ENCODE results near the gene CARS2.

The CARS2 gene

GRCh38 chr13:110630566-110631119 lies 75.3 kb downstream of the CARS2 start:
- TF ChIP-seq ZNF266 (tag by site-specific recombination; IDR thresholded peaks at IDR 0.05; ENCODE audit: low read depth) (no peak), ZNF426 (tag by site-specific recombination; IDR thresholded peaks at IDR 0.05) (no peak), ZNF549 (tag by site-specific recombination; IDR thresholded peaks at IDR 0.05) (no peak), ZNF302 (tag by site-specific recombination; IDR thresholded peaks at IDR 0.05; ENCODE audit: low read depth) (no peak), ZNF221 (tag by site-specific recombination; IDR thresholded peaks at IDR 0.05; ENCODE audit: borderline replicate concordance) (no peak), ZNF398 (tag by site-specific recombination; IDR thresholded peaks at IDR 0.05) (no peak), ZNF114 (tag by site-specific recombination; IDR thresholded peaks at IDR 0.05) (no peak), ZNF514 (tag by site-specific recombination; IDR thresholded peaks at IDR 0.05) (no peak), ZNF692 (tag by site-specific recombination; IDR thresholded peaks at IDR 0.05) (no peak), ZNF510 (tag by site-specific recombination; IDR thresholded peaks at IDR 0.05; ENCODE audit: insufficient replicate concordance) (no peak), ZNF830 (tag by site-specific recombination; IDR thresholded peaks at IDR 0.05; ENCODE audit: low read depth) (no peak), EGR2 (tag by site-specific recombination; IDR thresholded peaks at IDR 0.05; ENCODE audit: low read depth) (no peak), ZBTB48 (tag by site-specific recombination; IDR thresholded peaks at IDR 0.05) (no peak), IKZF3 (tag by site-specific recombination; IDR thresholded peaks at IDR 0.05) (no peak), ZNF707 (tag by site-specific recombination; IDR thresholded peaks at IDR 0.05) (no peak)
- TF ChIP-seq, protein P1, sequence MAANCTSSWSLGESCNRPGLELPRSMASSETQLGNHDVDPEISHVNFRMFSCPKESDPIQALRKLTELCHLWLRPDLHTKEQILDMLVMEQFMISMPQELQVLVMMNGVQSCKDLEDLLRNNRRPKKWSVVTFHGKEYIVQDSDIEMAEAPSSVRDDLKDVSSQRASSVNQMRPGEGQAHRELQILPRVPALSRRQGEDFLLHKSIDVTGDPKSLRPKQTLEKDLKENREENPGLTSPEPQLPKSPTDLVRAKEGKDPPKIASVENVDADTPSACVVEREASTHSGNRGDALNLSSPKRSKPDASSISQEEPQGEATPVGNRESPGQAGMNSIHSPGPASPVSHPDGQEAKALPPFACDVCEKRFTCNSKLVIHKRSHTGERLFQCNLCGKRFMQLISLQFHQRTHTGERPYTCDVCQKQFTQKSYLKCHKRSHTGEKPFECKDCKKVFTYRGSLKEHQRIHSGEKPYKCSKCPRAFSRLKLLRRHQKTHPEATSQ (tag by site-specific recombination; IDR thresholded peaks at IDR 0.05) = no peak
- ChIA-PET POLR2A (no interaction called here), CTCF (no interaction called here)
- peaks cover 0 to 58% of the 10 kb centered on the region in 2 experiments; a peak in 1 of 3 replicates for H3K36me3 ChIP-seq (ENCODE audit: control insufficient read depth in 2 of 2, insufficient read depth in 1 of 2, low read length in 2 of 2)
- no peaks in the 10 kb centered on the region for H3K4me1 ChIP-seq (ENCODE audit: control insufficient read depth, insufficient read depth, low read length)
- no peaks in the 10 kb centered on the region for H3K9me3 ChIP-seq (ENCODE audit: control insufficient read depth, insufficient read depth, low read depth, low read length)
- no peak overlapping the region for H3K4me3 ChIP-seq (ENCODE audit: low read depth, low read length)
- H3K27ac ChIP-seq (ENCODE audit: extremely low read depth, low read depth, low read length) = no peak overlapping the region

- Histone ChIP-seq H3K4me1 (ENCODE audit: control insufficient read depth, insufficient read depth, low read length) (no peaks in the 10 kb centered on the region), H3K9me3 (ENCODE audit: control insufficient read depth, insufficient read depth, low read depth, low read length) (no peaks in the 10 kb centered on the region), H3K4me3 (ENCODE audit: low read depth, low read length) (no peak overlapping the region), H3K27ac (ENCODE audit: extremely low read depth, low read depth, low read length) (no peak overlapping the region), H3K36me3 (ENCODE audit: control insufficient read depth in 2 of 2, insufficient read depth in 1 of 2, low read length in 2 of 2) (peaks cover 0 to 54% of the 10 kb centered on the region in 2 experiments; a peak in 2 of 3 replicates)
- ChIA-PET POLR2A (no interaction called here), CTCF (no interaction called here)
- TF ChIP-seq GLIS2 (tag by site-specific recombination; IDR thresholded peaks at IDR 0.05) (no peak), ZFHX2 (tag by site-specific recombination; conservative IDR thresholded peaks at IDR 0.05) (peak; percentile 21; the same call in 1 of the 2 replicates)
These were observed 76.2 kb downstream of the CARS2 start for GRCh38 chr13:110629735-110630134.

Data from HEK293 (cell line).